Breast epithelium (tissue), 4 donors: ENCODE results near the gene SRGAP3. TPM values are rescaled to one million over a fixed set of nuclear protein-coding genes. Genes with fewer than 3 reads are reported as not detected.

Experiments
- DNase-seq, 2 donors: peaks; one replicate each; pipeline ENCODE4 v3.0.0-alpha.2; 2019; ENCODE audit warnings: low spot score in 2 of 2
- H3K27ac ChIP-seq, 2 donors: fragments of 200-600 bp; sonication (generic) in 1 of 2; one replicate each; pipeline ENCODE4 v1.5.1; 2016 to 2019; ENCODE audit warnings: mild to moderate bottlenecking in 1 of 2
- H3K27me3 ChIP-seq, 2 donors: fragments of 200-600 bp; sonication (generic) in 1 of 2; one replicate each; pipeline versions ENCODE4 v1.5.1 to v1.6.0; 2017 to 2019; ENCODE audit warnings: control low read depth in 1 of 2, mild to moderate bottlenecking in 1 of 2
- H3K36me3 ChIP-seq: fragments of 200-600 bp; one replicate; pipeline ENCODE4 v1.5.1; 2019
- H3K4me1 ChIP-seq, 2 donors: fragments of 200-600 bp; sonication (generic); one replicate each; pipeline ENCODE4 v1.5.1; 2016 to 2019; ENCODE audit warnings: control low read depth in 1 of 2
- H3K4me3 ChIP-seq, 3 donors: fragments of 200-600 bp; sonication (generic); 1 replicate in 2 of 3; 2 replicates in 1 of 3; pipeline ENCODE4 v1.5.1; 2016 to 2019; ENCODE audit warnings: mild to moderate bottlenecking in 3 of 3, moderate library complexity in 2 of 3
- H3K9me3 ChIP-seq, 2 donors: fragments of 200-600 bp; sonication (generic) in 1 of 2; one replicate each; pipeline ENCODE4 v1.5.1; 2016 to 2019; ENCODE audit warnings: control low read depth in 1 of 2
- CTCF ChIP-seq, 3 donors: fragments of 450-650 bp; IDR thresholded peaks; one replicate each; pipeline ENCODE4 v1.5.1; 2016 to 2017; ENCODE audit warnings: antibody characterized with exemption in 3 of 3, mild to moderate bottlenecking in 3 of 3, moderate library complexity in 3 of 3
- POLR2A ChIP-seq: fragments of 450-650 bp; IDR thresholded peaks from one replicate; pipeline ENCODE4 v1.6.1; 2016; ENCODE audit warnings: antibody characterized with exemption, mild to moderate bottlenecking, moderate library complexity
- POLR2AphosphoS5 ChIP-seq, 3 donors: sonication (generic); formaldehyde crosslinking; IDR thresholded peaks; one replicate each; pipeline ENCODE4 v1.6.1; 2017; ENCODE audit warnings: antibody characterized with exemption in 3 of 3
- intact Hi-C: fragments of 100-400 bp; cut with DNase I; formaldehyde crosslinking; loops from one replicate; pipeline ENCODE4 v1.15.1; 2023; ENCODE audit warnings: low total_unique reads
- total RNA-seq, 3 donors: library from RNA; depleted of rRNA; stranded (reverse); fragments of >200 nt; gene quantifications; one replicate each; pipeline ENCODE4 v1.1.0, GENCODE V29; 2016

The SRGAP3 gene
- total RNA-seq, 3 donors from 2014 or later: 13.6 to 21.5 (median 19.0) TPM

DNA sequence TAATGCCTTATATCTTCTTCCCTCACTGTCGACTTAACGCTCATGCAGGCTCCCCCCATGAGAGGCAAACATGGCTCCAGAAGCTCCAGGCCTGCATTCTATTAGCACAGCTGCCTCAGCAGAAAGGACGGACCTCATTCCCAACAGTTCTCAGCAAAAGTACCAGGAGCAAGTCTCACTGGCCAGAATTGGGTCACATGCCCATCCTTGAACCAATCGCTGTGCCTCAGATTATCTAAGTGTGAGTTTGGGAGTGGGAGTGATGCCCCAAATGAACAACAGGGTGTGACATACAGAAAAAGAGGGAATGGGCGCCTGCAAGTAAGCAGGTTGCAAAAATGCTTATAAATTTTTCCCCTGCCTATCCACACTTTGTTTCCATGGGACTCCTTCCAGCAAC, 281.9 kb downstream of the SRGAP3 start:
- no peak for TF ChIP-seq CTCF (IDR thresholded peaks at IDR 0.05)
- TF ChIP-seq POLR2AphosphoS5 (IDR thresholded peaks at IDR 0.05): no peak
- no peak for TF ChIP-seq POLR2A
- intact Hi-C loops: no loop called here
- H3K27ac ChIP-seq: no peak overlapping the region
- H3K4me1 ChIP-seq: no peaks in the 10 kb centered on the region
- H3K4me3 ChIP-seq: no peak overlapping the region
- H3K27me3 ChIP-seq: no peaks in the 10 kb centered on the region
- no peak for DNase-seq
- H3K9me3 ChIP-seq: no peaks in the 10 kb centered on the region
- no peaks in the 10 kb centered on the region for H3K36me3 ChIP-seq

GRCh38 chr3:8966820-8967348, 282.6 kb downstream of the SRGAP3 start:
- no peak for TF ChIP-seq CTCF (IDR thresholded peaks at IDR 0.05)
- TF ChIP-seq POLR2A: no peak
- H3K4me1 ChIP-seq: peaks cover 0 to 6% of the 10 kb centered on the region in 2 donors
- DNase-seq: no peak
- H3K4me3 ChIP-seq: no peak overlapping the region
- no peaks in the 10 kb centered on the region for H3K36me3 ChIP-seq
- intact Hi-C loops: no loop called here
- H3K9me3 ChIP-seq: no peaks in the 10 kb centered on the region
- no peaks in the 10 kb centered on the region for H3K27me3 ChIP-seq
- no peak overlapping the region for H3K27ac ChIP-seq

DNA sequence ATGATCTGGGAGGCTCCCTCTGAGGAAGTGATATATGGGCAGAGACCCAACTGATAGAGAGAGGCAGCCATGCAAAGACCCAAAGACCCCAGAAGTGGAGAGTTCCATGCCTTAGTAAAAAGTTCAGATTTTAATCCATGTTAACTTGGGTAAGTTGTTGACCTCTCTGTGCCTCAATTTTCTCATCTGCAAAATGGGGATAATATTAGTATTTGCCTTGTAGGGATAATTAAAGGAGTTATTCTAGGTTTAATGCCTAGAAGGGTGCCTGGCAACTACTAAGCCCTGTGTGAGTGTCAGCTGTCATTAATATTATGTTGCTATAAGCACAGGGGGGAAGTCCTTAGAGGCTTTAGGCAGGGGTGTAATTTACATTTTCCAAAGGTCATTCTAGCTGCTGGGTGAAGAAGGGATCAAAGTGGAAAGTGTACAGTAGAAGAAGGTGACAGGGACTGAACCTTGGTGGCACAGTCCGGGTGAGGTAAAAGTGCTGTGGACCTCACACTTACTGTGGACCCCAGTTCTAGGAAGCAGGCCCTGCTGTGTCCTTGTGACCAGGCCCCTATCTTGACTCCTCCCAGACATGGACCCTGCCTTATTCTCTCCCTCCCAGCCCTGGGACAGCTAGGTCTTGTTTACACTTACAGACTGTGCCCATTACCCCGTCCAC, 283.2 kb downstream of the SRGAP3 start:
- Histone ChIP-seq H3K36me3 (no peaks in the 10 kb centered on the region), H3K27me3 (no peaks in the 10 kb centered on the region), H3K9me3 (no peaks in the 10 kb centered on the region), H3K4me3 (no peak overlapping the region), H3K4me1 (peaks cover 0 to 6% of the 10 kb centered on the region in 2 donors), H3K27ac (peak overlapping the region in 1 of 2 donors; percentile 92)
- TF ChIP-seq POLR2AphosphoS5 (IDR thresholded peaks at IDR 0.05): no peak
- TF ChIP-seq CTCF (IDR thresholded peaks at IDR 0.05): no peak
- no peak for TF ChIP-seq POLR2A
- DNase-seq: no peak
- intact Hi-C loops: no loop called here

- peaks cover 0 to 6% of the 10 kb centered on the region in 2 donors for H3K4me1 ChIP-seq
- intact Hi-C loops: no loop called here
- no peaks in the 10 kb centered on the region for H3K36me3 ChIP-seq
- H3K27me3 ChIP-seq: no peaks in the 10 kb centered on the region
- no peak overlapping the region for H3K4me3 ChIP-seq
- TF ChIP-seq CTCF (IDR thresholded peaks at IDR 0.05) (no peak), POLR2A (no peak), POLR2AphosphoS5 (IDR thresholded peaks at IDR 0.05) (no peak)
- no peaks in the 10 kb centered on the region for H3K9me3 ChIP-seq
- no peak for DNase-seq
- H3K27ac ChIP-seq: peak overlapping the region; percentile 69 to 92
These were observed 284.7 kb downstream of the SRGAP3 start for GRCh38 chr3:8964436-8965370.
